Renal cortex interstitium (tissue), 11 donors: ENCODE data around the gene SLC38A9. TPM values are rescaled to one million over a fixed set of nuclear protein-coding genes. Genes with fewer than 3 reads are reported as not detected.
"Not testable (repeated sequence)": the region's sequence is repeated elsewhere in the genome, so short reads cannot be mapped to it uniquely, and the experiment has no call there.

Experiments
- DNase-seq, 11 donors: peaks; one replicate each; pipeline ENCODE4 v3.0.0-alpha.2; 2013; ENCODE audit warnings: low read depth in 9 of 11, low spot score in 4 of 11; ENCODE audit errors: extremely low read depth in 1 of 11
- polyA plus RNA-seq, 3 donors: library from polyadenylated mRNA; unstranded; fragments of 120-200 nt; gene quantifications; one replicate each; pipeline ENCODE4 v1.2.1, GENCODE V29; 2013; ENCODE audit not compliant: insufficient read length in 3 of 3

SLC38A9 gene
- polyA plus RNA-seq, 3 donors = 28.3 to 39.2 (median 34.5) TPM

GRCh38 chr5:55714339-55714738, 2.2 kb upstream of the SLC38A9 start:
- DNase-seq = no peak

- DNase-seq = no peak
Observed at GRCh38 chr5:55713871-55714270, 1.7 kb upstream of the SLC38A9 start.

GRCh38 chr5:55711507-55712022, 559 bp downstream of the SLC38A9 start:
- DNase-seq = no peak

- no peak for DNase-seq
Observed at GRCh38 chr5:55708732-55709131, 3.4 kb downstream of the SLC38A9 start.

- no peak for DNase-seq
Observed at GRCh38 chr5:55706230-55706629, 5.9 kb downstream of the SLC38A9 start.

- DNase-seq = no peak
Observed at GRCh38 chr5:55702598-55703345, 9.4 kb downstream of the SLC38A9 start.

- no peak for DNase-seq
Observed at GRCh38 chr5:55701462-55702103, 10.5 kb downstream of the SLC38A9 start.

- no peak for DNase-seq
Observed at GRCh38 chr5:55700745-55701144, 11.4 kb downstream of the SLC38A9 start.

- DNase-seq = no peak
Observed at GRCh38 chr5:55699041-55699688, 13.0 kb downstream of the SLC38A9 start.

- not testable (repeated sequence) for DNase-seq
Observed at GRCh38 chr5:55696704-55697103, 15.4 kb downstream of the SLC38A9 start.

GRCh38 chr5:55694152-55694830, 17.8 kb downstream of the SLC38A9 start:
- DNase-seq = no peak

- no peak for DNase-seq
Observed at GRCh38 chr5:55692509-55692908, 19.6 kb downstream of the SLC38A9 start.

GRCh38 chr5:55692106-55692417, 20.1 kb downstream of the SLC38A9 start:
- DNase-seq = no peak

GRCh38 chr5:55691265-55692105, 20.6 kb downstream of the SLC38A9 start:
- peak in 4 of 11 donors; percentile 18 to 59 (median 23) for DNase-seq

- DNase-seq = no peak
Observed at GRCh38 chr5:55682071-55682470, 30.1 kb downstream of the SLC38A9 start.

GRCh38 chr5:55681301-55681700, 30.8 kb downstream of the SLC38A9 start:
- no peak for DNase-seq

GRCh38 chr5:55680353-55680752, 31.8 kb downstream of the SLC38A9 start:
- no peak for DNase-seq

- DNase-seq = no peak
Observed at GRCh38 chr5:55679556-55679955, 32.6 kb downstream of the SLC38A9 start.

- no peak for DNase-seq
Observed at GRCh38 chr5:55675119-55675518, 37.0 kb downstream of the SLC38A9 start.
